Central memory CD4-positive, alpha-beta T cell (primary cell): Measurements from ENCODE around the gene ARHGAP6.

Experiments
- DNase-seq: peaks from one replicate; pipeline ENCODE4 v3.0.0; 2022

The ARHGAP6 gene

GRCh38 chrX:11342673-11343072 is 323.0 kb downstream of the ARHGAP6 start:
- no peak for DNase-seq

DNA sequence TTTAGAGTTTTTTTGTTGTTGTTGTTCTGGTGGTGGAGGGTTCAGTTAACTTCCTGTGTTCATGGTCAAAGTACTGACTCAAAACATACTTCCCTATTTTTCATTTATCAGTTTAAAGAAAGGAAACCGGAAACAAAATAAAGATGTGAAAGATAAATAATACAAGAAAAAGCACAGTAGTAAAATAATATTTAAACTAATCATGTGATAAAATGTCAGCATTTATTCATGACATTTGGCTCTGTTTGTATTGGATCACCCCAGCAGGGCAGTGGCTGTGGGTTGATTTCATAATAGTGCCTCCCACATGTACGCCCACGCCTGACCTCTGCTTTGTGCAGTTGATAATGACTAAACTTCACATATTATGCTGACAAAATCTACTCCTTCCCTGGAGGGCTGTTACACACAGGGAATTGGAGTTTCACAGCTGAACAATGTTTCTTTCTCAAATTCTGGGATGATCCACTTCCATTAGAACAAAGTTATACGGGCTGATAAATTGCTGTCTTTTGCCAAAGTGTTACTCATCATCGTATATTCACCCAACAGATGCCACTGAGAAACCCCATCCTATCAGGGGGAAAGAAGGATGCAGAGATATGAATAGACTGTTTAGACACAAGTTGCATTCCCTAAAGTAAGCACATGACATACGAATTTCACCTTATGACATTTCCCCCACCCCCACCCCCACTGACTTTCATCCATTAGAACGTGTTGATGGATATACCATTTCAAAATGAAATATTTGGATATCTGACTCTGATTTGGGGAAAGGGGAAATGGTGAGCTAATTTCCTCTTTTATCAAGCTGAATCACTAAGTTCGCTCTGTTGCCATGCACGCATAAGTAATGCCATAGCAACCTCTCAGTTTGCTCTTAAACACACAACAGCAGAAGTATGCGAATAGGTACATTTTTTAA is 324.2 kb downstream of the ARHGAP6 start:
- no peak for DNase-seq

DNA sequence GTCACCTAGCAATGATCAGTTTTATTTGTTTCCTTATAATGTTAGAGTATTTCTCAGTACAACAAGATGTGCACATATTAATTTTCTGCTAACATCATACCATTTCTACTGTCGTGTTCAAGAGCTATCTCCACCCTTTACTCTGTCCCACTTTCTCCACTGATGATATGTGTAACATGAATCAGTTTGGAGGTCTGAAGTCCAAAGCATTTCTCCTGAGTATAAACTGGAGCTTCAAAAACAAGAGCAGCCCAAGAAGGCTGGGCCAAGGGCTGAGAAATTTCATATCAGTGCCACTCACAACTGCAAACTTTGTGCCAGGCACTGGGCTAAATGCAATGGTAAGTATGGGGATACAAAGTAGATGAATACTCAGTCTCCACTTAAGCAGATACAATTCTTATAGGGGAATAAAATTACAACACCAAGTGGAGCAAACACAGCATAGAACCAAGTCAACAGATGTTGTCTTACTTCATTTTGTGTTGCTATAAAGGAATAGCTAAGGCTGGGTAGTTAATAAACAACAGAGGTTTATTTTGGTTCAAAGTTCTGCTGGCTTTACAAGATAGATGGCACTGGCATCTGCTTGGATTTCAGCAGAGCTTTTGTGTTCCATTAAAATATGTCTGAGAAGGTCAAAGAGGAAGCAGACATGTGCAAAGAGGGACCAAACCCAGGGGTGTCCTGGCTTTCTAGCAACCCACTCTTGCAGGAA is 328.3 kb downstream of the ARHGAP6 start:
- no peak for DNase-seq

DNA sequence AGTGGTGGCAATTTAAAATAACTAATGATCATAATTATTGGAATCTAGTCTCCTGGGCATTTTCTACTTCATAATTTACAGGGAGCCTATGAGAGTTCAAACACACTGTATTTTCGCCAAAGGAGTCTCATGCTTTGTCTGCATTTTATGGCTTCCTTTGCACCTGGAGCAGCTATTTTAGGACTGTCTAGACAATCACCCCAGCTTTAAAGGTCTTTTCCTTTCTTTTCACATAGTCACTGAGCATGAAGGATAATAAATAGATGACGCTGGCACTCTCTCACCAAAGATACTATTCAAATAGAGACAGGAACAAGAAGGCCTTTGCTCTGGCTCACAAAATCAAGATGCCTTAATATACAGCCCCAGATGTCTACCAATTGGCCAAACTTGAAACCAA is 329.5 kb downstream of the ARHGAP6 start:
- no peak for DNase-seq

DNA sequence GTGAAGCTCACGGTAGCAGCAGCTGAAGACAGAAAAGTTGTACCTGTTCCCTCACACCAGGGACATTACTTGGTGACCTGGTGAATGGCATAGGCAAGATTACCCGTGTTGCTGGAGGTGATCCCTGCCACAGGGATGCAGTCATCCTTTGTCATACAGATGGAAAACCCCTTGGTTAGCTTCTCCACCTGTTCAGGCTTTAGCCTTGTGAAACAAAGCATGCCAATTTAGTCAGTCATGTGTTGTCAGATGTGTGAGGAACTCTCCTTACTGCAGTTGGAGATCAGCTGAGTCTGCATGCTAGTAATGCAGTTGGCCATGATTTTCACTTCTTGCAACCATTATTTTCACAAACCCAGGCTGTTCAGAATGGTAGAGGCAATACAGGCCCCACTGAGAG is 331.6 kb downstream of the ARHGAP6 start:
- no peak for DNase-seq

- no peak for DNase-seq
Observed at GRCh38 chrX:11331788-11332187, 333.9 kb downstream of the ARHGAP6 start.

- no peak for DNase-seq
Observed at GRCh38 chrX:11329021-11329420, 336.7 kb downstream of the ARHGAP6 start.

- no peak for DNase-seq
Observed at GRCh38 chrX:11328134-11328533, 337.6 kb downstream of the ARHGAP6 start.

GRCh38 chrX:11321986-11322385 is 343.7 kb downstream of the ARHGAP6 start:
- DNase-seq: no peak

GRCh38 chrX:11319806-11320520 is 345.8 kb downstream of the ARHGAP6 start:
- no peak for DNase-seq

GRCh38 chrX:11311706-11312105 is 354.0 kb downstream of the ARHGAP6 start:
- no peak for DNase-seq

DNA sequence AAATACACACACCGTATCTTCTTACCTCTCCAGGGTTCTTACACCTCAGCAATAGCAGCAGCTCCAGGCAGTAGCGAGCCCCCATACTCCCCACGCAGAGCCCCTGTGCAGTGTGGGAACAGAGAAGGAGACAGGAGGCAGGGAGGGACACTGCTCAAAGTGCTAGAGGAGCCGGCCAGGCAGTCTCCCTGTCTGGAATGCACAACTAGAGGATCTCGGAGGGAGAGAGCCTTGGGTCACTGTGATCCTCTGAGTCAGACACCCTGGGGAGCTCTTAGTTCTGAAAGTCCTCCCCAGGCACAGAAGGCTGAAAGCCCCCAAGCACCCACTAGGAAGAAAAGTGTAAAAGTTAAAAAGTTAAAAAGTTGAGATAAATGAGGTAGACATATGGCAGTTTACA is 356.5 kb downstream of the ARHGAP6 start:
- no peak for DNase-seq

GRCh38 chrX:11305641-11306040 is 360.1 kb downstream of the ARHGAP6 start:
- no peak for DNase-seq

GRCh38 chrX:11304829-11305228 is 360.9 kb downstream of the ARHGAP6 start:
- no peak for DNase-seq

DNA sequence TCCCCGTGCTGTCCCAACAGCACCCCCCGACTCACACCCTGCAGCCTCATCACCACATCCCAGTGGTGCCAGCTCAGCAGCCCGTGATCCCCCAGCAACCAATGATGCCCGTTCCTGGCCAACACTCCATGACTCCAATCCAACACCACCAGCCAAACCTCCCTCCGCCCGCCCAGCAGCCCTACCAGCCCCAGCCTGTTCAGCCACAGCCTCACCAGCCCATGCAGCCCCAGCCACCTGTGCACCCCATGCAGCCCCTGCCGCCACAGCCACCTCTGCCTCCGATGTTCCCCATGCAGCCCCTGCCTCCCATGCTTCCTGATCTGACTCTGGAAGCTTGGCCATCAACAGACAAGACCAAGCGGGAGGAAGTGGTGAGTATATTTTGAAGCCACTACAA is 367.1 kb downstream of the ARHGAP6 start:
- DNase-seq: no peak

DNA sequence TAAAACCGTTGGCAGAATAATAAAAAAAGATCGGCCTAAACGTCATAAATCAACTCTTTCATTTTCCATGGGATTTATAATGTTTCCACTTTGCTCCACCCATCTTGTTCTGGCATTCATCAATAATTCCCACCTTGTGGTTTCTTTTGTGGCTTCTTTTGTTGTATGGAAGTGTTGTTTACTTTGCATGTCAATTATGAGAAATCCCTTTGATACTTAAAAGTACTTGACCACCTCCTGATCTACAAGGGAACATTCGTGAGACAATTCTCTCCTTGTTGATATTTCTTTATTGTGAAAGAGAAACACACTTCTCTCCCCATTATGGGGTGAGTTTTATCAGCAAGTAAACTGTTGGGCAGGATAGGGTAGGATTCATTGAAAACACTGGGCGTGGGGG is 369.7 kb downstream of the ARHGAP6 start:
- no peak for DNase-seq

GRCh38 chrX:11293113-11293512 is 372.6 kb downstream of the ARHGAP6 start, which contains the start of gene AMELX:
Gene AMELX, plus strand, starts transcription at chrX:11293413. Its CDS starts 1,376 bp downstream, at chrX:11294789.
- no peak for DNase-seq

DNA sequence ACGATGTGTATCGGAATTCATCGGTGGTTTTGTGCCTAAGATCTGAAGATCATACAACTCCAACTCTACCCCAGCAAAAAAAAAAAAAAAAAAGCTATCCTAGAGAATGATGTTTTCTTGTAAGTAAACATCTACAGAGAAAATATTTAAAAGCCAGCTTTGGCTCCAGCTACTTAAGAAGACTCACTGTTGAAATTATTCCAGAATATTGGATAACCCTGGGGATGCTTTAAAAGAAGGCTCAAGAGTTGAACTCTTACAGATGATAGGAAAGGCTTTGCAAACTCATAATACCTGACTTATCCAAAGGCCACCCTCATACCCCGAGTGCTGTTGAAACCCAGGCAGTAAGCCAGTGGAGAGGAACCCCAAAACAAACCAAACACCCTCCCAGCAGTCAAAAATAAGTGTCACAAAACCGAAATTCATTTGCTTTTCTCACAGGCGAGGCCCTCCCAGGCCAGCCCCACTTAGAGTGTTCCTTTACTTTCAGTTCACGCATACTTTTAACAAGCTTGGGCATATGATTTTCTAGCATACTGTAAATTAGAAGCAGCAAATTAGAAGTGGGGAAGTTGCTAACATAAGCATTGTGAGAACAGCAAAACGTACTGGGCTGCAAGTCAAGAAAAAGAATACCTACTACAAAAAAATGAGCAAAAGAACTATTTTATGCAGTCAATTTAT is 375.2 kb downstream of the ARHGAP6 start:
- no peak for DNase-seq

- DNase-seq: no peak
Observed at GRCh38 chrX:11287505-11287904, 378.2 kb downstream of the ARHGAP6 start.

GRCh38 chrX:11285651-11286050 is 380.1 kb downstream of the ARHGAP6 start:
- DNase-seq: no peak

DNA sequence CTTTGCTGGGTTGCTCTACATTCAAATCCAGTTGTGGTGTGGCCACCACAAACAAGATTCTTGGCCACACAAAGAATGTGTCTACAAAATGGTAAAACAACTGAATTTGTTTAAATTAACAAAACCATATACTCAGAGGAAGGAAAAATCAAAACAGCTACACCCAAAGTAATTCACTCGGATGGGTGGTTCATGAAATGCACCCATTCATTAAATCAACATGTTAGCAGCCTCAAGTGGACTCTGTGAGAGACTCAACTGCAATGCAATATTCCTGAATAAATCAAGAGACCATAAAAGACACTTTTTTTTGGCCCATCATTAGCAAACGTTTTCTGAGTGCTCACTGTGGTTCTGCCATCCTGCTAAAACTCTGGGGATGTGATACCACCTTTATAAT is 383.7 kb downstream of the ARHGAP6 start:
- DNase-seq: no peak

DNA sequence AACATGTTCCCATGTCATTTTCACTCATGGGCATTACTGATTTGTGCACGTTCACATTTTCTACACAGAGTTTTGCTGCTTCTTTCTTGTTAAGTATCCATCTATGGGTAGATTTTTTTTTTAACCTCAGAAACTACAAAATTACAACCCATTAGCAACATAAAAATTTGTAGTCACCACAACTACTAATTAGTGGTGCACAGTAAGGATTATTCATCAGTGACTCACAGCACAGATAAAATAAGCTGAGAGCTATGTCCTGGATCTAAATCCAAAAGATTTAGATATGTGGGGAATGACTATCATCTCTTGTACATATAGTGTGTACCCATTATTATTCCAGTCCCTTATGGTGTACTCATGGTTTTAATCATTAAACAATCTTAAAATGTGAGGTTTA is 392.2 kb downstream of the ARHGAP6 start:
- DNase-seq: no peak

- DNase-seq: no peak
Observed at GRCh38 chrX:11272863-11273262, 392.9 kb downstream of the ARHGAP6 start.
